Thyroid gland (tissue), 4 donors: Measurements from ENCODE around the gene TFCP2L1. TPM values are rescaled to one million over a fixed set of nuclear protein-coding genes. Genes with fewer than 3 reads are reported as not detected.
A peak's percentile ranks its signal among the peaks of the same experiment; 100 is the strongest.
"Not testable (repeated sequence)": the region's sequence is repeated elsewhere in the genome, so short reads cannot be mapped to it uniquely, and the experiment has no call there.

Experiments used
- DNase-seq, 2 donors: peaks; one replicate each; pipeline ENCODE4 v3.0.0-alpha.2; 2019
- H3K27ac ChIP-seq, 3 donors: fragments of 200-600 bp; sonication (generic); 1 replicate in 2 of 3; 2 replicates in 1 of 3; pipeline ENCODE4 v1.5.1; 2016 to 2019; ENCODE audit warnings: mild to moderate bottlenecking in 1 of 3, moderate library complexity in 1 of 3
- H3K27me3 ChIP-seq: fragments of 200-600 bp; sonication (generic); one replicate; pipeline ENCODE4 v1.5.1; 2019
- H3K36me3 ChIP-seq, 2 donors: fragments of 200-600 bp; sonication (generic); one replicate each; pipeline ENCODE4 v1.5.1; 2016 to 2019
- H3K4me1 ChIP-seq, 2 donors: fragments of 200-600 bp; sonication (generic); one replicate each; pipeline ENCODE4 v1.5.1; 2017 to 2019
- H3K4me3 ChIP-seq, 3 donors: fragments of 200-600 bp; sonication (generic); replicated peaks in 1 of 3; 1 replicate in 2 of 3; 2 replicates in 1 of 3; pipeline ENCODE4 v1.5.1; 2016; ENCODE audit warnings: mild to moderate bottlenecking in 1 of 3
- H3K9me3 ChIP-seq: fragments of 200-600 bp; sonication (generic); one replicate; pipeline ENCODE4 v1.5.1; 2017
- CTCF ChIP-seq, 6 experiments: fragments of 200-600 bp in 3 of 6; fragments of 450-650 bp in 3 of 6; sonication (generic) in 3 of 6; IDR thresholded peaks; one replicate each; pipeline ENCODE4 v1.5.1; 2016 to 2019; ENCODE audit warnings: antibody characterized with exemption in 6 of 6, mild to moderate bottlenecking in 2 of 6, inconsistent platforms in 1 of 6, moderate library complexity in 1 of 6
- POLR2A ChIP-seq, 2 donors: fragments of 450-650 bp; IDR thresholded peaks; one replicate each; pipeline ENCODE4 v1.6.1; 2017; ENCODE audit warnings: antibody characterized with exemption in 2 of 2, mild to moderate bottlenecking in 2 of 2, moderate library complexity in 1 of 2
- WGBS, 2 donors: methylation state at CpG; one replicate each; pipeline ENCODE4 v1.1.5; 2017; 5-methylcytosine and 5-hydroxymethylcytosine counted together
- intact Hi-C: fragments of 100-400 bp; cut with DNase I; formaldehyde crosslinking; loops from one replicate; pipeline ENCODE4 v1.15.1; 2023
- total RNA-seq, 4 donors: library from RNA; depleted of rRNA; stranded (reverse); fragments of >200 nt; gene quantifications; one replicate each; pipeline ENCODE4 v1.2.3, GENCODE V29; 2016

TFCP2L1 gene
- total RNA-seq, result 100 to 1,000 TPM in 3 of 4 donors, 10 to 100 TPM in 1; 97.4 to 188 (median 146) TPM

- Histone ChIP-seq H3K27me3 (no peaks in the 10 kb centered on the region), H3K4me1 (peaks cover 5 to 21% of the 10 kb centered on the region in 2 donors), H3K9me3 (no peaks in the 10 kb centered on the region), H3K4me3 (peak within 1 kb of the TSS; percentile 39 to 84 (median 75)), H3K36me3 (peaks cover 0 to 5% of the 10 kb centered on the region in 2 donors), H3K27ac (peak within 1 kb of the TSS; percentile 82 to 90 (median 89))
- intact Hi-C loops, result loop anchor here (10.0 kb wide), 2 partner anchors 50 to 190 kb away; no protein-coding TSS in a partner anchor
- DNase-seq, result peak; percentile 81 to 82
- 1% methylated on average over 31 to 39 of the region's 119 CpGs for WGBS, 2 donors
- TF ChIP-seq POLR2A (IDR thresholded peaks at IDR 0.05), result peak; percentile 97 to 100
- peak in 1 of 6 experiments; percentile 5 for TF ChIP-seq CTCF (IDR thresholded peaks at IDR 0.05)
Measured at GRCh38 chr2:121284463-121285449, at the start of gene TFCP2L1. TFCP2L1 (minus strand) TSS chr2:121285202; CDS start chr2:121285109, 93 bp downstream.

GRCh38 chr2:121333834-121334558 lies 49.0 kb upstream of the TFCP2L1 start:
- no peak for DNase-seq
- H3K9me3 ChIP-seq, result no peaks in the 10 kb centered on the region
- H3K27ac ChIP-seq, result no peak overlapping the region
- H3K36me3 ChIP-seq, result peaks cover 0 to 9% of the 10 kb centered on the region in 2 donors
- WGBS, 2 donors, result 74 to 87% methylated on average over 12 of the region's 12 CpGs
- H3K4me1 ChIP-seq, result peaks cover 20 to 21% of the 10 kb centered on the region in 2 donors
- TF ChIP-seq POLR2A (IDR thresholded peaks at IDR 0.05) (no peak), CTCF (IDR thresholded peaks at IDR 0.05) (no peak)
- no peaks in the 10 kb centered on the region for H3K27me3 ChIP-seq
- H3K4me3 ChIP-seq, result no peak overlapping the region
- intact Hi-C loops, result no loop called here

- 84 to 88% methylated on average over 17 of the region's 17 CpGs for WGBS, 2 donors
Measured at GRCh38 chr2:121333231-121333630, 48.2 kb upstream of the TFCP2L1 start.

GRCh38 chr2:121331324-121331723 lies 46.3 kb upstream of the TFCP2L1 start:
- H3K9me3 ChIP-seq, H3K27me3 ChIP-seq, intact Hi-C loops, H3K36me3 ChIP-seq, H3K27ac ChIP-seq, H3K4me3 ChIP-seq, DNase-seq, H3K4me1 ChIP-seq: not testable (repeated sequence)
- 91 to 94% methylated on average over 8 of the region's 8 CpGs for WGBS, 2 donors

More at GRCh38 chr2:121333231-121333630, 48.2 kb upstream of the TFCP2L1 start:
- Histone ChIP-seq H3K4me3 (no peak overlapping the region), H3K27ac (no peak overlapping the region), H3K4me1 (peaks cover 20 to 21% of the 10 kb centered on the region in 2 donors), H3K36me3 (peaks cover 0 to 3% of the 10 kb centered on the region in 2 donors), H3K27me3 (no peaks in the 10 kb centered on the region), H3K9me3 (no peaks in the 10 kb centered on the region)
- DNase-seq, result no peak
- TF ChIP-seq POLR2A (IDR thresholded peaks at IDR 0.05), result no peak
- no peak for TF ChIP-seq CTCF (IDR thresholded peaks at IDR 0.05)
- intact Hi-C loops, result no loop called here

- Histone ChIP-seq H3K27me3 (no peaks in the 10 kb centered on the region), H3K4me1 (peaks cover 2 to 5% of the 10 kb centered on the region in 2 donors), H3K9me3 (no peaks in the 10 kb centered on the region), H3K36me3 (no peaks in the 10 kb centered on the region), H3K4me3 (no peak overlapping the region), H3K27ac (no peak overlapping the region)
- no peak for TF ChIP-seq POLR2A (IDR thresholded peaks at IDR 0.05)
- TF ChIP-seq CTCF (IDR thresholded peaks at IDR 0.05), result no peak
- intact Hi-C loops, result no loop called here
- DNase-seq, result no peak
- WGBS, 2 donors, result 93 to 94% methylated on average over 15 of the region's 15 CpGs
Measured at GRCh38 chr2:121330921-121331320, 45.9 kb upstream of the TFCP2L1 start.
